HepG2 (cell line): Measurements from ENCODE around the gene TCF7L2. TPM values are rescaled to one million over a fixed set of nuclear protein-coding genes. Genes with fewer than 3 reads are reported as not detected.

Experiments
- ATAC-seq: fragments of 200-7000 bp; cut with Tn5 transposase; 3 replicates; pipeline ENCODE4 v1.9.1; 2020; ENCODE audit warnings: mild to moderate bottlenecking, moderate library complexity
- BruUV-seq: library from RNA; stranded (reverse); fragments of 400-500 nt; replicated peaks from 2 replicates; lab custom pipeline; 2021; lab: Mats Ljungman, UMichigan
- CTCF ChIA-PET: fragments of 300-600 bp; formaldehyde crosslinking; extraction: SDS; loops from one replicate; lab custom pipeline; 2021; ENCODE audit warnings: low total read pairs, inconsistent platforms, low intra/inter-chr PET ratio; lab: Yijun Ruan, JAX
- POLR2A ChIA-PET: fragments of 350-600 bp; sonication (Branson Sonifier 250); formaldehyde crosslinking; loops from one replicate; lab custom pipeline; 2020; ENCODE audit warnings: antibody characterized with exemption, inconsistent platforms; lab: Yijun Ruan, JAX
- DNase-seq: peaks from one replicate; pipeline ENCODE4 v3.0.0-alpha.2; 2015; ENCODE audit warnings: low spot score
- FAIRE-seq: peaks from 3 replicates; lab custom pipeline; 2011; peaks lifted over from hg19 to GRCh38; lab: Jason Lieb, UNC
- H2AFZ ChIP-seq: one replicate; pipeline ENCODE4 v1.6.1; 2011; ENCODE audit warnings: low read length, inconsistent platforms
- H3K27ac ChIP-seq: fragments of 300-600 bp; 3 replicates; pipeline ENCODE4 v1.8.0; 2011; ENCODE audit warnings: mixed run types, mild to moderate bottlenecking, mixed read lengths, low read length, inconsistent platforms; ENCODE audit not compliant: insufficient read depth; ENCODE audit errors: extremely low read length
- H3K27me3 ChIP-seq, 2 experiments: fragments of 200-600 bp in 1 of 2; 2 replicates in 1 of 2; 3 replicates in 1 of 2; pipeline versions ENCODE4 v1.6.0 to v1.8.0; 2011; ENCODE audit warnings: low read length in 2 of 2, mild to moderate bottlenecking in 2 of 2, moderate library complexity in 2 of 2, inconsistent platforms in 1 of 2; ENCODE audit not compliant: insufficient read depth in 2 of 2, control insufficient read depth in 1 of 2
- H3K36me3 ChIP-seq, 2 experiments: fragments of 200-600 bp in 1 of 2; replicated peaks in 1 of 2; 2 replicates in 1 of 2; 3 replicates in 1 of 2; pipeline versions ENCODE4 v1.5.1 to v1.8.0; 2011; ENCODE audit warnings: low read length in 2 of 2, inconsistent platforms in 1 of 2; ENCODE audit not compliant: insufficient read depth in 2 of 2, control insufficient read depth in 1 of 2
- H3K4me1 ChIP-seq: 2 replicates; pipeline ENCODE4 v1.5.1; 2012; ENCODE audit warnings: low read length, inconsistent platforms; ENCODE audit not compliant: insufficient read depth
- H3K4me2 ChIP-seq: 2 replicates; pipeline ENCODE4 v1.6.0; 2011; ENCODE audit warnings: low read depth, low read length, inconsistent platforms
- H3K4me3 ChIP-seq, 3 experiments: fragments of 200-600 bp in 1 of 3; sonication (generic), shearing (Covaris generic) in 1 of 3; replicated peaks in 1 of 3; 2 replicates each; pipeline ENCODE4 v1.5.1; 2011 to 2016; ENCODE audit warnings: low read length in 3 of 3, inconsistent platforms in 2 of 3, low read depth in 2 of 3, mild to moderate bottlenecking in 2 of 3, control low read depth in 1 of 3, mixed read lengths in 1 of 3; ENCODE audit not compliant: insufficient read depth in 1 of 3
- H3K79me2 ChIP-seq: one replicate; pipeline ENCODE4 v1.6.1; 2011; ENCODE audit warnings: low read length, inconsistent platforms; ENCODE audit not compliant: insufficient read depth
- H3K9ac ChIP-seq: 2 replicates; pipeline ENCODE4 v1.6.0; 2011; ENCODE audit warnings: mild to moderate bottlenecking, low read depth, low read length, inconsistent platforms; ENCODE audit not compliant: insufficient read depth
- H3K9me3 ChIP-seq: 2 replicates; pipeline ENCODE4 v1.5.1; 2012; ENCODE audit warnings: mild to moderate bottlenecking, low read length
- H4K20me1 ChIP-seq: 2 replicates; pipeline ENCODE4 v1.6.0; 2011; ENCODE audit warnings: inconsistent platforms, mild to moderate bottlenecking, low read length, moderate library complexity; ENCODE audit not compliant: insufficient read depth
- CEBPB ChIP-seq: IDR thresholded peaks from 2 replicates; pipeline ENCODE4 v1.6.1; 2011; ENCODE audit warnings: low read depth, low read length, improper control_type of control experiment, borderline replicate concordance
- GPN1 ChIP-seq: sonication (generic); formaldehyde crosslinking; IDR thresholded peaks from 2 replicates; pipeline ENCODE4 v1.5.1; 2020; ENCODE audit warnings: missing genetic modification reagents, borderline replicate concordance
- MXI1 ChIP-seq: IDR thresholded peaks from 3 replicates; pipeline ENCODE4 v1.6.1; 2012; ENCODE audit warnings: low read depth, low read length, inconsistent platforms, borderline replicate concordance
- NR2C2 ChIP-seq: sonication (generic); formaldehyde crosslinking; IDR thresholded peaks from 2 replicates; pipeline ENCODE4 v1.4.0; 2020; ENCODE audit warnings: missing genetic modification reagents, mild to moderate bottlenecking, moderate library complexity, borderline replicate concordance
- SMYD3 ChIP-seq: sonication (generic); formaldehyde crosslinking; IDR thresholded peaks from 2 replicates; pipeline ENCODE4 v1.8.1; 2023; ENCODE audit warnings: mild to moderate bottlenecking, missing genetic modification reagents
- SP2 ChIP-seq: sonication (generic); formaldehyde crosslinking; IDR thresholded peaks from 2 replicates; pipeline ENCODE4 v1.5.1; 2020; ENCODE audit warnings: mild to moderate bottlenecking, missing genetic modification reagents
- ZNF10 ChIP-seq: sonication (generic); formaldehyde crosslinking; IDR thresholded peaks from 2 replicates; pipeline ENCODE4 v1.4.0; 2020; ENCODE audit warnings: mild to moderate bottlenecking, low read depth, missing genetic modification reagents, borderline replicate concordance
- ZNF30 ChIP-seq: sonication (generic); formaldehyde crosslinking; IDR thresholded peaks from 2 replicates; pipeline ENCODE4 v1.5.0; 2020; ENCODE audit warnings: mild to moderate bottlenecking, missing genetic modification reagents
- WGBS: methylation state at CpG from one replicate; pipeline ENCODE4 v1.1.6; 2017; ENCODE audit warnings: low lambda C conversion rate; 5-methylcytosine and 5-hydroxymethylcytosine counted together
- in situ Hi-C: cut with HindIII; loops from 2 replicates; pipeline ENCODE4 v1.10.0; 2017; ENCODE audit warnings: low pct_unique_long_range_greater_than_20kb; ENCODE audit not compliant: extremely low pct_ligation_motif_present
- intact Hi-C: fragments of 100-400 bp; cut with micrococcal nuclease; formaldehyde crosslinking; loops from one replicate; pipeline ENCODE4 v1.10.0; 2022; ENCODE audit not compliant: unreplicated experiment
- polyA plus RNA-seq, 8 experiments: library from polyadenylated mRNA; depleted of rRNA in 3 of 8; stranded (reverse) in 7 of 8; unstranded in 1 of 8; fragments of >200 nt; fragmentation: Illumina TruSeq in 4 of 8; extraction: Trizol in 4 of 8; gene quantifications; 2 replicates each; pipeline versions ENCODE4 v1.2.1 to v1.2.3, GENCODE V29; 2011 to 2016; ENCODE audit warnings: low read depth in 4 of 8, missing spikeins in 1 of 8, mixed read lengths in 1 of 8; ENCODE audit not compliant: insufficient read depth in 1 of 8
- total RNA-seq, 5 experiments: library from RNA; depleted of rRNA; stranded (reverse); fragments of >200 nt; fragmentation: Illumina TruSeq; extraction: Trizol; gene quantifications; 2 replicates each; pipeline ENCODE4 v1.2.3, GENCODE V29; 2016; ENCODE audit warnings: low read depth in 1 of 5
- TF ChIP-seq, protein P1 (sequence below): sonication (generic); formaldehyde crosslinking; IDR thresholded peaks from 2 replicates; pipeline ENCODE4 v1.8.1; 2023; ENCODE audit warnings: mild to moderate bottlenecking, missing genetic modification reagents, borderline replicate concordance

Gene TCF7L2
- total and polyA plus RNA-seq, 2 of the 13 experiments (the other 11 are each of a cell fraction or from before 2014, with no cell fraction given) = 3.9 to 13.7 TPM

DNA sequence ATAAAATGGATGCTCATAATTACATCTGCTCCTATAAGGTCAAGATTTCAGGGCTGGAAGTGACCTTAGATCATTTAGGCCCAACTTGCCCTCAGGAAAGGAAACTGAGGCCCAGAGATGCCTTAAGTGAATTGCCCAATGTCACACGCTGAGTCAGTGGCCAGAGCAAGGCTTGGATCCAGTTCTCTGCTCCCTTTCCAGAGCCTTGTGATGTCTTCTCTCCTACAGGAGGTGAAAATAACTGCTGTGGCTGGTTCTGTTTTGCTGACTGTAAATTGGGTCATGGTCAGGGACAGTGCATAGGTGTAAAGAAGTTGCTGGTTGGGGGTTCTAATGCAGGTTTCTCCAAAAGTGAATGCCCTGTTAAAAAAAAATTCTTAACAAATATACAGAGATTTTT, 91.3 kb downstream of the TCF7L2 start:
- no peak for FAIRE-seq
- POLR2A ChIA-PET = no interaction called here
- intact Hi-C loops (no loop called here), in situ Hi-C loops (no loop called here)
- no TSS peak for BruUV-seq
- no peaks in the 10 kb centered on the region for H3K9me3 ChIP-seq
- no peak overlapping the region for H3K27ac ChIP-seq
- H3K79me2 ChIP-seq = peaks cover 71% of the 10 kb centered on the region
- no peak for TF ChIP-seq ZNF10
- no peak for TF ChIP-seq NR2C2 (CRISPR knock-in tag)
- TF ChIP-seq, protein P1, sequence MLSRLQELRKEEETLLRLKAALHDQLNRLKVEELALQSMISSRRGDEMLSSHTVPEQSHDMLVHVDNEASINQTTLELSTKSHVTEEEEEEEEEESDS (CRISPR knock-in tag) = no peak
- no peak for TF ChIP-seq GPN1 (CRISPR knock-in tag)
- TF ChIP-seq SP2 = no peak
- TF ChIP-seq ZNF30 (CRISPR knock-in tag) = no peak
- TF ChIP-seq CEBPB = no peak
- no peak for TF ChIP-seq MXI1
- no peak for TF ChIP-seq SMYD3
- TF ChIP-seq, all 625 proteins: peak for 0
- CTCF ChIA-PET = no interaction called here
- Histone ChIP-seq H3K4me2 (no peak overlapping the region), H2AFZ (no peak overlapping the region), H3K4me1 (no peaks in the 10 kb centered on the region), H4K20me1 (peaks cover 62% of the 10 kb centered on the region), H3K9ac (no peak overlapping the region), H3K4me3 (no peak overlapping the region), H3K36me3 (peaks cover 23 to 50% of the 10 kb centered on the region in 2 experiments), H3K27me3 (no peaks in the 10 kb centered on the region)
- ATAC-seq (no peak), DNase-seq (no peak)
- WGBS = 100% methylated on average over 1 of the region's 1 CpG
